ENCODE results near the gene ATAD3B. TPM values are rescaled to one million over a fixed set of nuclear protein-coding genes. Genes with fewer than 3 reads are reported as not detected.
"Not testable (repeated sequence)": the region's sequence is repeated elsewhere in the genome, so short reads cannot be mapped to it uniquely, and the experiment has no call there.

Gene ATAD3B
- total RNA-seq, 2 donors from 2014 or later: 56.6 to 126 TPM

DNA sequence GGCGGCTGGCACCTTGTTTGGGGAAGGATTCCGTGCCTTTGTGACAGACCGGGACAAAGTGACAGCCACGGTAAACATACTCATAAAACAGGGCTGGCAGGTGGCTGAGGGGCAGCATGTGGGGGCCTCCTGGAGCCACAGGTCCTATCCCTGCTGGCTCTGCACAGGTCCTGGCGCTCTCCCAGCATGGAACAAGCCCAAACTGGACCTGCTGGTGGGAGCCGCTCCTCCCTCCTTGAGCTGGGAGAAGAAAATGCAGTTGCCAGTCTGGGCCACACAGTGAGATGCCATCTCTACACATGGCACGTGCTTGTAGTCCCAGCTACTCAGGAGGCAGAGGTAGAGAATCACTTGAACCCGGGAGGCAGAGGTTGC is 19.2 kb upstream of the ATAD3B start:
- H3K36me3 Mint-ChIP-seq; H3K27me3 Mint-ChIP-seq; H3K4me1 Mint-ChIP-seq (ENCODE audit: low read depth in 2 of 2); H3K9me3 Mint-ChIP-seq; ATAC-seq; H3K27ac Mint-ChIP-seq; H3K4me3 Mint-ChIP-seq; DNase-seq (ENCODE audit: low spot score): not testable (repeated sequence)

GRCh38 chr1:1452882-1453281 is 18.7 kb upstream of the ATAD3B start:
- no peaks in the 10 kb centered on the region for H3K4me1 Mint-ChIP-seq (ENCODE audit: low read depth in 2 of 2)
- no peaks in the 10 kb centered on the region for H3K36me3 Mint-ChIP-seq
- H3K27me3 Mint-ChIP-seq: peaks cover 0 to 4% of the 10 kb centered on the region in 2 donors
- H3K27ac Mint-ChIP-seq: no peak overlapping the region
- no peaks in the 10 kb centered on the region for H3K9me3 Mint-ChIP-seq
- no peak for DNase-seq (ENCODE audit: low spot score)
- no peak for ATAC-seq
- no peak overlapping the region for H3K4me3 Mint-ChIP-seq

DNA sequence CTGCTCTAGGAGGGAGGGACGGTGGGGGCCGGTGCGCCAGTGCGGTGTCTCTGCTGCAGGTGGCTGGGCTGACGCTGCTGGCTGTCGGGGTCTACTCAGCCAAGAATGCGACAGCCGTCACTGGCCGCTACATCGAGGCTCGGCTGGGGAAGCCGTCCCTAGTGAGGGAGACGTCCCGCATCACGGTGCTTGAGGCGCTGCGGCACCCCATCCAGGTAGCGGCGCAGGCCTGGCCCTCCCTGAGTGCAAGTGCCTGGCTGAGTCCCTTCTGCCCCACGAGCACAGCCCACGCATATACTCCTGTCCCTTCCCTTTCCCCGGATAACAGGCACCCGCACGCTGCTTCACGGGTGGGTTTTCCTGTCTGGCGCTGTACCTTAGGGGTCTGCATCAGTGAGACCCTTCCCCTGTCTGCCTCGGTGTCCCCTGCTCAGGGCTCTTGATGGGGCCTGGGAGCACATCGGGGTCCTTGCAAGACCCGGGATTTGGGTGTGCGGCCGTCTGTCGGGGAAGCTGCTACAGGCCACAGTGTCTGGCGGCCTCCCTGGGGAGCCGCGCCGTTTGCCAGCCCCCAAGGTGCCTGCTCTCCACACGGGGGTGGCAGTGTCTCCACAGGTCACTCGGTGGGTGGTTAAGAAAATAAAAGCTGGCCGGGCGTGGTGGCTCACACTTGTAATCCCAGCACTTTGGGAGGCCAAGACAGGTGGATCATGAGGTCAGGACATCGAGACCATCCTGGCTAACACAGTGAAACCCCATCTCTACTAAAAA is 17.1 kb upstream of the ATAD3B start:
- not testable (repeated sequence) for H3K4me3 Mint-ChIP-seq; ATAC-seq; H3K4me1 Mint-ChIP-seq (ENCODE audit: low read depth in 2 of 2); H3K36me3 Mint-ChIP-seq; H3K27me3 Mint-ChIP-seq; DNase-seq (ENCODE audit: low spot score); H3K9me3 Mint-ChIP-seq; H3K27ac Mint-ChIP-seq

GRCh38 chr1:1455366-1455884 is 16.1 kb upstream of the ATAD3B start:
- H3K4me3 Mint-ChIP-seq: no peak overlapping the region
- DNase-seq (ENCODE audit: low spot score): no peak
- no peak for ATAC-seq
- no peak overlapping the region for H3K27ac Mint-ChIP-seq
- no peaks in the 10 kb centered on the region for H3K27me3 Mint-ChIP-seq
- H3K36me3 Mint-ChIP-seq: no peaks in the 10 kb centered on the region
- H3K4me1 Mint-ChIP-seq (ENCODE audit: low read depth in 2 of 2): no peaks in the 10 kb centered on the region
- no peaks in the 10 kb centered on the region for H3K9me3 Mint-ChIP-seq

DNA sequence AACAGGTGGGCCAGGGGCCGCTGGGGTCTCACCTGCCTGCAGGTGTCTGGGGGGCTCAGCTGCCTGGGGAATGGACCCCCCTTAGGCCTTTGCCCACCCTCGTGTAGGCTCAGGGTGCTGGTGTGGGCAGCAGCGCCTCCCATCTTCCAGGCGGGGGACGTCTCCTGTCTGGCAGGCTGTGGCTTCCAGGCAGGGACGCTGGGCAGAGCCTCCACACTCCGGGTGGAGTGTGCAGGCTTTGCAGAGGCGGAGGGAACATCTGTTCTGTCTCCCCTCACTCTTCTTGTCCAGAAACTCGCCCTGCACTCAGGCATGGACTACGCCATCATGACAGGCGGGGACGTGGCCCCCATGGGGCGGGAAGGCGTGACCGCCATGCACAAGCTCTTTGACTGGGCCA is 15.6 kb upstream of the ATAD3B start:
- H3K27ac Mint-ChIP-seq; H3K36me3 Mint-ChIP-seq; H3K4me1 Mint-ChIP-seq (ENCODE audit: low read depth in 2 of 2); DNase-seq (ENCODE audit: low spot score); H3K9me3 Mint-ChIP-seq; H3K27me3 Mint-ChIP-seq; ATAC-seq; H3K4me3 Mint-ChIP-seq: not testable (repeated sequence)

GRCh38 chr1:1456683-1457255 is 14.8 kb upstream of the ATAD3B start:
- not testable (repeated sequence) for H3K36me3 Mint-ChIP-seq; H3K27ac Mint-ChIP-seq; H3K9me3 Mint-ChIP-seq; H3K27me3 Mint-ChIP-seq; H3K4me3 Mint-ChIP-seq; DNase-seq (ENCODE audit: low spot score); H3K4me1 Mint-ChIP-seq (ENCODE audit: low read depth in 2 of 2)
- ATAC-seq: peak in 1 of 2 donors; percentile 24

- H3K4me1 Mint-ChIP-seq (ENCODE audit: low read depth in 2 of 2); H3K27ac Mint-ChIP-seq; DNase-seq (ENCODE audit: low spot score); ATAC-seq; H3K27me3 Mint-ChIP-seq; H3K4me3 Mint-ChIP-seq; H3K9me3 Mint-ChIP-seq; H3K36me3 Mint-ChIP-seq: not testable (repeated sequence)
These were observed 12.4 kb upstream of the ATAD3B start for GRCh38 chr1:1459156-1459555.

DNA sequence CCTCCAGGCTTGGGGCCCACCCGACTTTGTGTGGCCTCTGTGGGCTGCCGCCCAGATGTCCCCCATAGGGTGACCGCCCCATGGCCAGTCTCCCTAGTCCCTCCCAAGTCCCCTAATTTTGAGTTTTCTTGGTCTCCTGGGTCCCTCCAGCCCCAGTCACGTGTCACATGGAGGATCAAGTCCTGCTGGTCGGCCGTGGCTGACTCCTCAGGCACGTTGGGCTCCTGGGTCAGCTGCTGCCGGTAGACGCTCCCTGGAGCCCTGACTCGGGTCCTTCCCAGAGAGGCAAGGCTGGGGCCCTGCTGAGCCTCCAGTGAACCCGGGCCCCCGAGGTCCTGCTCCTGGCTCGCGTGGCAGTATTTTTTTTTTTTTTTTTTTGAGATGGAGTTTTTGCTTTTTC is 11.9 kb upstream of the ATAD3B start:
- not testable (repeated sequence) for H3K4me1 Mint-ChIP-seq (ENCODE audit: low read depth in 2 of 2); H3K4me3 Mint-ChIP-seq; H3K36me3 Mint-ChIP-seq; ATAC-seq; H3K27me3 Mint-ChIP-seq; H3K9me3 Mint-ChIP-seq; H3K27ac Mint-ChIP-seq; DNase-seq (ENCODE audit: low spot score)

GRCh38 chr1:1460540-1461130 is 10.9 kb upstream of the ATAD3B start:
- DNase-seq (ENCODE audit: low spot score) (no peak), ATAC-seq (no peak)
- Mint-ChIP-seq H3K4me3 (no peak overlapping the region), H3K27me3 (peaks cover 0 to 2% of the 10 kb centered on the region in 2 donors), H3K27ac (no peak overlapping the region), H3K36me3 (no peaks in the 10 kb centered on the region), H3K4me1 (ENCODE audit: low read depth in 2 of 2) (no peaks in the 10 kb centered on the region), H3K9me3 (no peaks in the 10 kb centered on the region)

DNA sequence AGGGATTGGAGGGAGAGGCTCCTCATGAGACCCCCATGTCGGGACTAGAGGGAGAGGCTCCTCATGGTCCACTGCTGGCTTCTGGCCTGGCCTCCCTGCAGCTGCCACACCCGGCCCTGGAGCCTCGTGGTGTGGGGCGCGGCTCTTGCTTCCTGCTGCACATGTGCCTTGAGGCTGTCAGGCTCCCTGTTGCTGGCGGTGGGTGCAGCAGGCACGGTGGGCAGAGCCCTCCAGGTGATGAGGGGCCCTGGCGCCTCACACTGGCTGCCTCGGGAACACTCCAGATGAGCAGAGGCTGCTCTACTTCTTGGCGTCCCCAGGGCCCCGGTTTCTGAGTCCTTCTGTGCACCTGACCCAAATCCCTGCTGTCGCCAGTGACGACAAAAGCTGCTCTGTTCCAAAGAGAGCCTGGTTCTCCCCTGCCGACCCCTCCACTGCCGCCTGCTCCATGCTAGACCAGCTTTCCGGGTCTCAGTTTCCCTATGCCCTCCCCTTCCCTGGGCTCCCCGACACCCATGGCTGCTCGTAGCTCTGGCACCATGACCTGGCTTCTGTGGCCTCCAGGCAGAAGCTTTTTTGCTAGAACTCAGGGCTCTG is 9.7 kb upstream of the ATAD3B start:
- Mint-ChIP-seq H3K27ac (peak overlapping the region in 1 of 2 donors; percentile 48), H3K36me3 (no peaks in the 10 kb centered on the region), H3K4me3 (no peak overlapping the region), H3K27me3 (peaks cover 0 to 2% of the 10 kb centered on the region in 2 donors), H3K9me3 (no peaks in the 10 kb centered on the region), H3K4me1 (ENCODE audit: low read depth in 2 of 2) (no peaks in the 10 kb centered on the region)
- ATAC-seq (no peak), DNase-seq (ENCODE audit: low spot score) (no peak)

DNA sequence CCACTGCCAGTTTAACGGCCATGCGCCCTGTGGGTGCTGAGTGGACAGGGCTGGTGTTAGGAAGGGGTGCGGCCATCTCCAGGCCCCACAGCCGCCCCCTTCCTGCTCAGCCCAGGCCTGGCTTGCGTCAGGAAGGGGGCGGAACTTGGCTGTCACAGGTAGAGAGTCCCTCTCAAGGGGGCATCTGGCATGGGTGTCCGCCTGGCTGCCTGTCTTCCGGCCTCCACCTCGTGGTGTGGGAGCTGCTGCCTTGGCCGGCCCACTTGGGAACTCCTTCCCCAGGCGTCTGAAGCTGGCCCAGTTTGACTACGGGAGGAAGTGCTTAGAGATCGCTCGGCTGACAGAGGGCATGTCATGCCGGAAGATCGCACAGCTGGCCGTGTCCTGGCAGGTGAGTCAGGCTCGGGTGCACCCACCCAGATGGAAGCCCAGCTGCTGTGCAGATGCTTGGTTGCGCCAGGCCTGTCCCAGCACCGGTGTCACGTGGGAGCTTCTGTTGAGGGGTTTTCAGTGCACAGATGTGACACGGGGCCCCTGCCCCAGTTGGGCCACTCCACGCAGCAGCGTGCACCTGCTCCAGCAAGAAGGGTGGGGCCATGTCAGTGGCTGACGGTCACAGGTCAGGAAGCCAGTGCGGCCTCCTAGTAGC is 9.1 kb upstream of the ATAD3B start:
- Mint-ChIP-seq H3K36me3 (no peaks in the 10 kb centered on the region), H3K4me3 (no peak overlapping the region), H3K4me1 (ENCODE audit: low read depth in 2 of 2) (no peaks in the 10 kb centered on the region), H3K27ac (peak overlapping the region in 1 of 2 donors; percentile 48), H3K9me3 (no peaks in the 10 kb centered on the region), H3K27me3 (peaks cover 0 to 2% of the 10 kb centered on the region in 2 donors)
- ATAC-seq: peak; percentile 22 to 68
- no peak for DNase-seq (ENCODE audit: low spot score)

DNA sequence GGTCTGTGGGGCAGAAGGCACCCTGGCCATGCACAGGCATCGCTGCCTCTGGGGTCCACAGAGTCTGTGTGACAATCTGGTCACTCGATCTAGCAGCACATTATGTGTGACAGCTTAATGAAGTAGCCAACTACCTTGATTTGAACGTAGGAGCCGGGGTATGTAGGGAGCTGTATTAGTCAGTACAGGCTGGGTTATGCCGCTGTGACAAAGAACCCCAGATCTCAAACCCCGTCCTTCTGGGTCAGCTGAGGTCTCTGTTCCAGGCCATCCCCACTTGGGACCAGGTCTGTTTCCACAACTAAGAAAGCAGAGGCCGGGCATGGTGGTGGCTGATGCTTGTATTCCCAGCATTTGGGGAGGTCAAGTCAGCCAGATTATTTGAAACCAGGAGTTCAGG is 8.3 kb upstream of the ATAD3B start:
- ATAC-seq: no peak
- no peak overlapping the region for H3K27ac Mint-ChIP-seq

GRCh38 chr1:1468196-1468985 is 3.2 kb upstream of the ATAD3B start:
- H3K36me3 Mint-ChIP-seq; DNase-seq (ENCODE audit: low spot score); H3K27me3 Mint-ChIP-seq; H3K4me1 Mint-ChIP-seq (ENCODE audit: low read depth in 2 of 2); H3K4me3 Mint-ChIP-seq; H3K27ac Mint-ChIP-seq; ATAC-seq; H3K9me3 Mint-ChIP-seq: not testable (repeated sequence)

More for the DNA sequence above, 8.3 kb upstream of the ATAD3B start:
- no peaks in the 10 kb centered on the region for H3K4me1 Mint-ChIP-seq (ENCODE audit: low read depth in 2 of 2)
- no peak overlapping the region for H3K4me3 Mint-ChIP-seq
- H3K27me3 Mint-ChIP-seq: peaks cover 0 to 2% of the 10 kb centered on the region in 2 donors
- DNase-seq (ENCODE audit: low spot score): no peak
- no peaks in the 10 kb centered on the region for H3K9me3 Mint-ChIP-seq
- H3K36me3 Mint-ChIP-seq: no peaks in the 10 kb centered on the region

Data from natural killer cell treated with Interleukin-12 subunit alpha and Interleukin-12 subunit beta and Interleukin-15 and Interleukin-18, amount 100 ng/mL, for 72 hours (primary cell).